AG04449 (cell line): Measurements from ENCODE around the gene ZNF236.

Experiments
- CTCF ChIA-PET: fragments of 350-600 bp; formaldehyde crosslinking; extraction: SDS; loops from one replicate; lab custom pipeline; 2021; ENCODE audit warnings: antibody characterized with exemption; lab: Yijun Ruan, JAX
- POLR2A ChIA-PET: fragments of 400-600, 350-600 bp; formaldehyde crosslinking; extraction: SDS; loops from one replicate; lab custom pipeline; 2020; ENCODE audit warnings: antibody characterized with exemption, inconsistent platforms; lab: Yijun Ruan, JAX
- DNase-seq: peaks from one replicate; pipeline ENCODE4 v3.0.0-alpha.2; 2010; ENCODE audit warnings: low read depth, low spot score
- H3K4me3 ChIP-seq: 2 replicates; pipeline ENCODE4 v1.5.1; 2011; ENCODE audit warnings: low read depth, mild to moderate bottlenecking, control low read depth, low read length
- TF ChIP-seq, protein P1 (sequence below): IDR thresholded peaks from one replicate; pipeline ENCODE4 v1.5.1; 2011; ENCODE audit warnings: mild to moderate bottlenecking, moderate library complexity, low read length, control low read depth, inconsistent platforms; ENCODE audit not compliant: insufficient read depth; ENCODE audit errors: missing control alignments

ZNF236 gene

DNA sequence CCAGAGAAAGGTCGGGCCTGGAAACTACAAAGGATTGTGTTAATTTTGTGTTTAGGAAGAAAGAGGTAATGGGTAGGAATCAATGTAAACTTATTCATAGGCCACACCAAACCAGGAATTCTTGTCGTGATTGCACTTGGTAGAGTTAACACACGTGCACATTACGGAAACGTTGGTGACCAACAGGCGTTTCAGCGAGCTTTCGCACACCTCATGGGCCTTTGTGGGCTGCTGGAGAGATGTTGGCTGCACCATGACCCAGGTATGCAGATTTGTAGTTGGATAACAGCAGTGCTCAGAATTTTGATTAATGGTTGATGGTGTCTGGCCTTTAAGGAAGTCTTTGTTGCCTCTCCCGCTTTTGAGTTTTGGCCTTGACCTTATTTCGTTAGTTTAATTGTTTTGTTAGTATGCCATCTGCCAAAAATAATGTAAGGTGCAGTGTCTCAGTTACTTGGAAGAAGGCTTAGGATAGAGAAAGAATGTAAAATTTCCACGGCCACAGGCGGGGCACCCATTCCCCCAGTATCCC is 1.9 kb downstream of the ZNF236 start:
- ChIA-PET CTCF (interaction anchor here (1.0 to 2.9 kb wide), 2 partner anchors 9 to 22 kb away, joined by 3 to 23 read pairs; no protein-coding TSS in a partner anchor), POLR2A (no interaction called here)
- peak overlapping the region; percentile 92 for H3K4me3 ChIP-seq
- no peak for DNase-seq
- TF ChIP-seq, protein P1, sequence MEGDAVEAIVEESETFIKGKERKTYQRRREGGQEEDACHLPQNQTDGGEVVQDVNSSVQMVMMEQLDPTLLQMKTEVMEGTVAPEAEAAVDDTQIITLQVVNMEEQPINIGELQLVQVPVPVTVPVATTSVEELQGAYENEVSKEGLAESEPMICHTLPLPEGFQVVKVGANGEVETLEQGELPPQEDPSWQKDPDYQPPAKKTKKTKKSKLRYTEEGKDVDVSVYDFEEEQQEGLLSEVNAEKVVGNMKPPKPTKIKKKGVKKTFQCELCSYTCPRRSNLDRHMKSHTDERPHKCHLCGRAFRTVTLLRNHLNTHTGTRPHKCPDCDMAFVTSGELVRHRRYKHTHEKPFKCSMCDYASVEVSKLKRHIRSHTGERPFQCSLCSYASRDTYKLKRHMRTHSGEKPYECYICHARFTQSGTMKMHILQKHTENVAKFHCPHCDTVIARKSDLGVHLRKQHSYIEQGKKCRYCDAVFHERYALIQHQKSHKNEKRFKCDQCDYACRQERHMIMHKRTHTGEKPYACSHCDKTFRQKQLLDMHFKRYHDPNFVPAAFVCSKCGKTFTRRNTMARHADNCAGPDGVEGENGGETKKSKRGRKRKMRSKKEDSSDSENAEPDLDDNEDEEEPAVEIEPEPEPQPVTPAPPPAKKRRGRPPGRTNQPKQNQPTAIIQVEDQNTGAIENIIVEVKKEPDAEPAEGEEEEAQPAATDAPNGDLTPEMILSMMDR: no peak

DNA sequence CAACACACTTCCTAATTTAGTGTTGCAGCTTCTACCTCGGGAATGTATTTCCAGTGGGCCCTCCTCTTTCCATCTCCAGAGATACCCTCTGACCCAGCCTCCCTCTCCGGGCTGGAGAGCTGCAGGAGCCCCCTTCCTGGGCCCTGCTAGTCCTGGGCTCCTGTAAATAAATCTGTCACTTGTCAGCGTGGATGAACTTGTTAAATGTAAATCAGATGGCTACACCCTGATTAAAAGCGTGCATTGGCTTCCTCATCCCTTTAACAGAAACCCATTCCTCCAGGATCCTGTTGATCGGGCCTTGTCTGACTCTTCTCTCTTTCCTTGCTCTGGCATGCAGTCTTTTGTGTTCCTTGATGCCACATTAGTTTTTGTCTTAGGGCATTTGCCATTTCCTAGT is 2.4 kb downstream of the ZNF236 start:
- ChIA-PET CTCF (interaction anchor here (1.0 to 2.9 kb wide), 2 partner anchors 10 to 22 kb away, joined by 3 to 23 read pairs; no protein-coding TSS in a partner anchor), POLR2A (no interaction called here)
- no peak overlapping the region for H3K4me3 ChIP-seq
- DNase-seq: no peak
- TF ChIP-seq, protein P1: no peak

DNA sequence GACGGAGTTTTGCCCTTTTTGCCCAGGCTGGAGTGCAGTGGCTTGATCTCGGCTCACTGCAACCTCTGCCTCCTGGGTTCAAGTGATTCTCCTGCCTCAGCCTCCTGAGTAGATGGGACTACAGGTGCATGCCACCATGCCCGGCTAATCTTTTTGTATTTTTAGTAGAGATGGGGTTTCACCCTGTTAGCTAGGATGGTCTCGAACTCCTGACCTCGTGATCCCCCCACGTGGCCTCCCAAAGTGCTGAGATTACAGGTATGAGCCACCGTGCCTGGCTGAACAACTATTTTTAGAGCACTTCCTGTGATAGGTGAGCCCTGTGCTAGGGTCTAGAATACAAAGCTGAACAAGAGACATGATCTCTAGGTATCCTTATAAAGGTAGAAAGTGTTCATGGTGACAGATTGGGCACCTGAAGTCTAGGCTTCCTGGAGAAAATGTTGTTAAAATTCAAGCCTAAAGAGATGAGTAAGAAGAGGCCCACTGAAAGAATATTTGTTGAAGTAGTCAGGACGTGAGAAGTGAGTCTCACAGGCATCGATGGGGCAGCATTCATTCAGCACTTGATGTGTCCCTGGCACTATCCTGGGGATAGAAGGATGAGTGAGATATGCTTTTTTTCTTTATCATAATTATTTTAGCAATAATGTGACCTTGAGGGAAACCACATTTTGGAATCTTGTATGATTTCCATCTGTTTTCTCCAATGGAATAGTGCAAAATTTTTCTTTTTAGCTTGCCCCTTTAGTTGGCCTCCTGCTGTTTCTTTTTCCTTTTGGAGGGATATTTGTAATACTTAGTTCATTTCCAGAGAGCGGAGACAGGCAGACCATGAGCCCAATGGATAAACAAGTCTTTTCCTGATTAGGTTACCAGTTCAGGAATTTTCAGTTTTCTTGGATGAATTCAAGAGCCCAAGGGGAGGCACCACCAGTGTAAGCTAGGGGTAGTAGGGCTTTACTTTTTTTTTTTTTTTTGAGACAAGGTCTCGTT is 5.1 kb downstream of the ZNF236 start:
- TF ChIP-seq, protein P1: no peak
- H3K4me3 ChIP-seq: no peak overlapping the region
- ChIA-PET CTCF (interaction anchor here (1.1 kb wide), 1 partner anchor 24 kb away, joined by 3 read pairs; no protein-coding TSS in a partner anchor), POLR2A (no interaction called here)
- no peak for DNase-seq

DNA sequence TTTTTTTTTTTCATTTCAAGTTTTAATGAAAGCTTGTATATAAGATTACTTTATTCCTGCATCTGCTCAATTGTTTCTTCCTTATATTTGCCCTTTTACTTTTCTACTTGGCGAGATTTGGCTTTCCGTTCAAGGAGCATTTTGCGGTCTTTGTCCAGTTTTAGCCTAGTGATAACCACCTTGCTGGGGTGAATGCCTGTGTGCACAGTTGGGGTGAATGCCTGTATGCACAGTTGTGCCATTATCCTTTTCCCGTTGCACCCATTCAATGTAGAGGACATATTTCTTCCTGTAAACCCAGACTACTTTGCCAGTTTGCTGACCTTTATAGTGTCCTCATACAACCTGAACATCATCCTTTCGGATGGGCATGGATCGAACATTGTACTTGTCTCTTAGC is 12.0 kb downstream of the ZNF236 start:
- H3K4me3 ChIP-seq: no peak overlapping the region
- TF ChIP-seq, protein P1: no peak
- ChIA-PET CTCF (interaction anchor here (2.3 kb wide), 1 partner anchor 32 kb away, joined by 10 read pairs; no protein-coding TSS in a partner anchor), POLR2A (no interaction called here)
- DNase-seq: no peak

DNA sequence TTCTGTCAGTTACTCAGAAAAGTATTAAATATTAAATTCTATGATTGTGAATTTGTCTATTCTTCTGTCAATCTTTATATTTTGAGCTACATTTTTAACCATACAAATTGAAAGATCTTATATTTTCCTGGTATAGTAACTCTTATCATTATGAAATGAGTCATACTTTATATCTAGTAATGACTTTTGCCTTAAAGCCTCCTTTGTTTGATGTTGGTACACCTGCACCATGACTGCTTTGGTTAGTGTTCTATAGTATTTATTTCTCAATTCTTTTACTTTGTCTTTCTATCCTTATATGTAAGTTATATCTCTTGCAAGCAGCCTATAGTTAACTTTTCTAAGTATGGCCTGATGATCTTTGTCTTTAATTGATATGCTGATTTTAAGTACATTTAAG is 13.0 kb downstream of the ZNF236 start:
- H3K4me3 ChIP-seq: no peak overlapping the region
- TF ChIP-seq, protein P1: no peak
- ChIA-PET CTCF (interaction anchor here (2.3 kb wide), 1 partner anchor 33 kb away, joined by 10 read pairs; no protein-coding TSS in a partner anchor), POLR2A (no interaction called here)
- DNase-seq: no peak

DNA sequence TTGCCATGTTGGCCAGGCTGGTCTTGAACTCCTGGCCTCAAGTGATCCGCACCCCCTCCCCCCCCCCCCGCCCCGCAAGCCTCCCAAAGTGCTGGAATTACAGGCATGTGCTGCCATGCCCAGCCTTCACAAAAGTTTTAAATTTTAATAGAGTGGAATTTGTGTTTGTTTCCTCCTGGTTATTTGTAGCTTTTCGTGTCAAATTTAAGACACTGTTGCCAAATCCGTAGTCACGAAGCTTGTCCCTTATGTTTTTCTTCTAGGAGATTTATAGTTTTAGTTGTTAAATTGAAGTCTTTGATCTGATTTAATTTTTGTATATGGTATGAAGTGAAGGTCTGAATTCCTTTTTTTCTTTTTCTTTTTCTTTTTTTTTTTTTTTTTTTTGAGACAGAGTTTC is 14.7 kb downstream of the ZNF236 start:
- TF ChIP-seq, protein P1: no peak
- DNase-seq: no peak
- ChIA-PET POLR2A (interaction anchor here (0.7 kb wide), 1 partner anchor 362 kb away, joined by 3 read pairs; no protein-coding TSS in a partner anchor), CTCF (no interaction called here)
- no peak overlapping the region for H3K4me3 ChIP-seq
